Lung microvascular endothelial cell (primary cell): Measurements from ENCODE around the gene SLC2A9. TPM values are rescaled to one million over a fixed set of nuclear protein-coding genes. Genes with fewer than 3 reads are reported as not detected.

Experiments
- DNase-seq, 2 donors: peaks; one replicate each; pipeline versions ENCODE4 v3.0.0 to v3.0.0-alpha.2; 2010; ENCODE audit warnings: low read depth in 2 of 2
- total RNA-seq: library from RNA; depleted of rRNA; stranded (reverse); fragments of >200 nt; gene quantifications from 2 replicates; pipeline ENCODE4 v1.2.1, GENCODE V29; 2014

The SLC2A9 gene
- total RNA-seq, 1 donor from 2014 or later: 0.79 TPM

DNA sequence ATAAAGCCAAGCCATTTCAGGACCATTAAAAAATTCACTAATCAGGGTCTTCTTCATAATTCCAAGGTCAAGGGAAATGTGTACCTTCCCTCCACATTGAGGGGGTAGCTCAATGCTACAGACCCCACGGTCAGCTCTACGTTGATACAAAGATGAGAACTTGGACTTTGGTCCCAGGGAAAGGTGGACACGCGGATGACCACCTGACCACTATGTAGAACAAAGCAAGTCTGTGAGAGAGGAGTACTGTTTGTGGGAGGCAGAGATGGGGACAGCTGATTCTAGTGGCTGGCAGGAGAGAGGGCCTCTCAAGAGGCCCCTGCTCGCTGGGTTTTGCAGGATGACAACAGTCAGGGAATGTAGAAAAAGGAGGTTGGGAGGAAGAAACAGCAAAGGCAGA lies 58.0 kb downstream of the SLC2A9 start:
- DNase-seq: no peak

DNA sequence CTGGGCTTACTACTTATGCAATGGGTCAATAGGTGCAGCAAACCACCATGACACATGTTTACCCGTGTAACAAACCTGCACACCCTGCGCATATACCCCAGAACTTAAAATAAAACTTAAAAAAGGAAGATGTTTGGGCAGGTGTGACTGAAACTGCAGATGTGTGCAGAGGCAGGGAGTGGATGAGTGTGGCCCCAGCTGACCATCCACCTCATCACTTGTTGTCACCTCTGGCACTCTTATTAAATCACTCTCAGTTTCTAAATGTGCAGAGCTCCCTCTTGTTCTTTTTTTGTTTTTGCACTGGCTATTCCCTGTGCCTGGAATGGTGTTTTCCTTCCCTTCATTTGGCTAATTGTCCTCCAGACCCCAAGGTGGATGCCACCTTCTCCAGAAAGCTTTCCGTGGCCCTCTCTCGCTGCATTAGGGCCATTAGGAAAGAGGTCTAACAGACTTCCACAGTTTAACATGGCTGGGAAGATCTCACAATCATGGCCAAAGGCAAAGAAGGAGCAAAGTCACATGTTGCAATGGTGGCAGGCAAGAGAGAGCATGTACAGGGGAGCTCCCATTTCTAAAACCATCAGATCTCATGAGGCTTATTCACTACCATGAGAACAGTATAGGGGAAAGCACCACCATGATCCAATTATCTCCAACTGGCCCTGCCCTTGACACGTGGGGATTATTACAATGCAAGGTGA lies 58.5 kb downstream of the SLC2A9 start:
- no peak for DNase-seq

DNA sequence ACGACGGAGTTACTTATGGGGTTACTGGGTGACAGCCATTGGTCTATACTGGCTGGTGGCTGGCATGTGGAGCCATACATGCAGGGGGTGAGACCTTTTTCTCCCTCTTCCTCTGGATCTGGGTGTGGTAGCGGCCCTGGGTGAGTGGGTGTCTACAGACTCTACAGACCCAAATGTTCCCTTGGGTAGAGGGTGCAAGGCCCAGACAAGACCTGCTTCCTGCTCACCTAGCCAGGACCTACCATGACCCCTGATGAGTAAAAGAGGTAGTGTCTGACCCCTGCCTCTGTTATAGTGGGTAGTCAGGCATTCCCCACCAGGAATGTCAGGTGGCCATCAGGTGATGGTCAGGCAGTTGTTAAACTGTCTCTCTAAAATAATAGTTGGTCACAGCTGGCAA lies 66.8 kb downstream of the SLC2A9 start:
- DNase-seq: no peak

DNA sequence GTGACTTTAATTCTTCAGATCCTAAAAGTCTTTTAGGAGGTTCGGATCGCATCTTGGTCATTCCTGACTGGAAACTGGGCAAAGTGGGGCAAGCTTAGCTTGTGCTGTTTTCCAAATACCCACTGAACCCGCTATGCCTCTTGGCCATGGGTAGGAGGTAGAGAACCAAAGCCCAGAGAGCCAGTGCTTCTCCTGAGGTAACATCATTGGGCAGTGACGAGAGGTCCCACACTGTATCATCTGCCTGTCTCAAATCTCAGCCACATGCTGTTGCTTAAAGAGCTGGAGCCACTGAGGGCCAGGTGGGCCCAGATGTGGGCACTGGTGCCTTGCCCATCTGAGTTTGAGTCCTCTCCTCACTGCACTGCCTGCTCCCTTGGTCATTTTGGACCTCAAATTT lies 68.2 kb downstream of the SLC2A9 start:
- no peak for DNase-seq

DNA sequence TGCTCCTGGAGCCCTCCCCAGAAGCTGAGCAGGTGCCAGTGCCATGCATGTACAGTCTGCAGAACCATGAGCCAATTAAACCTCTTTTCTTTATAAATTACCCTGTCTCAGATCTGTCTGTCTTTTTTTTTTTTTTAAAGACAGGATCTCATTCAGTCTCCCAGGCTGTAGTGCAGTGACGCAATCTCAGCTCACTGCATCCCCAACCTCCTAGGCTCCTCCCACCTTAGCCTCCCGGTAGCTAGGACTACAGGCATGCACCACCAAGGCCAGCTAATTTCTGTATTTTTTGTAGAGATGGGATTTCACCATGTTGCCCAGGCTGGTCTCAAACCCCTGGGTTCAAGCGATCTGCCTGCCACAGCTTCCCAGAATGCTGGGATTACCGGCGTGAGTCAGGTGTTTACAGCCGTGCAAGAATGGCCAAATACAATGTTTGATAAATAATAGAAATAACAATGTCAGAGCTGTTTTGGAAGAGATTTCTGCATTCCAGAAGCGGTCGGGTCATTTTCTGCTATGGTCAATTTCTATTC lies 68.8 kb downstream of the SLC2A9 start:
- DNase-seq: no peak

DNA sequence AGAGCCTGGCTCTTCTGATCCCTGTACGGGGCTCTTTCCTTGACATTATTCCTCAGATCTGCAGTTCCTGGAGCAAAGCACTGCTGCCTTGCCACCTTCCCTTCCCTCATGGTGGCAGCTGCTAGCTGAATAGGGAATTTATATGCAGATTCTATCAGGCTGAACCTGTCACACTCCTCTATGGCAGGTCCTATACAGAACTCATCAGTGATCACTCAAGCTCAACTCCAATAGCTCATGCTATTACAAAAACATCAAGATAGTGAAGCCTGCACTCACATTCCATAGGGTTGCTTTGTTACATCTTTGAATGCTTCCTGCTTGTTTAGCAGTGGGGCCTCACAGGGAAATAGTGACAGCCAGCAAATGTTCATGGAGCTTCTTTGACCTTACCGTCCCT lies 71.7 kb downstream of the SLC2A9 start:
- DNase-seq: no peak

DNA sequence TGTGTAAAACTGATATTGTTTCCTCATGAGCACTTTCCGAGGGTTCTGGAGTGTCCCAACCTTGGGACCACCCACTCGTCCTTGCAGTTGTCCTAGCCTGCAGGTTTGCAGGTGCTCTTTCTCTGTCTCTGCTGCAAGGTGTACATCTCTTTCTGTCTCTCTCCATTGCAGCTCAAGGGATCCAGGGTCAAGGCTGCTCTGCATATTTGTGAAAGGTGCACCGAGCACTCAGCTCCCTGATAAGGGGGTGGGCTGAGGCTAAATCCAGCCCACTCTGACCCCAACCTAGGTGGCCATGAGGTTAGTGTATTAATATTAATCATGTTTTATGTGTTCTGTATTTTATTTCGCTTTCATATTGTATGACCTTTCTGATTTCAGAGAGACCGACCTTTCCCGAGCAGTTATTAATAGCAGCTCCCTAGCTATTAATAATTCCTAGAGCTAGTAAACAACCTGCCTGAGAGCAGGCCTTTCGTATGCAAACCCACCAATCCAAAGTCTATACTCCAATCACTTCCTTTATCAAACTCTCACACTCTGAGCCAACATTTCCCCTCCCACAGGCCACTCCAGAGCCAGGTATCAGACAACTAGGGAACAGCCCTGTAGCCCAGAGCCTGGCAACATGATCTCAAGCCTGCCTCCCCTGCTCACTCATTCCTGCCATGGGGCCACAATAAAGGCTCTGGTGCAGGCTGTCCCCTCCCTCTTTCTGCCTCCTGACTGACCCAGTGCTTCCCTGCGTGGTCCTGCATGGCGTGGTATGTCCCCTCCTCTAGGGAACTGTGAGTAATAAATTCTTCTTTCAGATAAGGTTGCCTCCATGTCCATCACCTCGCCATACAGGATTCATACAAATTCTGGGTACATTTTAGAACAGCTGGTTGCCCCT lies 73.9 kb downstream of the SLC2A9 start:
- no peak for DNase-seq

DNA sequence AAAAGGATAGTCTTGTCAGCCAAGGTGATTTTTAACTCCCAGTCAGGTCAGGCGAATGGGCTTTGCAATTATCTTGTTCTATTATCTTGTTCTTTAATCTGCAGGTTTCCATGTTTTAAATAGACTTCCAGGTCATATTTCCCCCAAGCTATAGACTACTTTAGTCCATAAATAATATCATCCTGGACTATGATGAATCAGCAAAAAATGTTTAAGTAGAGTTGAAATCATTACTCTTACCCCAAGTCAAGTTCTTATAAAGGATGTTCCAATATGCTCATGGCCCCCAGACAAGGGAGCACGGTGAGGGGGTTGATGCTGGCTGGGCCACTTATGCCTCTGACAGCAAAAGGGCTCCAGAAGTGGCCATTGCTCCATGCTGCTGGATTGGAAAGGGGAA lies 75.1 kb downstream of the SLC2A9 start:
- DNase-seq: no peak

DNA sequence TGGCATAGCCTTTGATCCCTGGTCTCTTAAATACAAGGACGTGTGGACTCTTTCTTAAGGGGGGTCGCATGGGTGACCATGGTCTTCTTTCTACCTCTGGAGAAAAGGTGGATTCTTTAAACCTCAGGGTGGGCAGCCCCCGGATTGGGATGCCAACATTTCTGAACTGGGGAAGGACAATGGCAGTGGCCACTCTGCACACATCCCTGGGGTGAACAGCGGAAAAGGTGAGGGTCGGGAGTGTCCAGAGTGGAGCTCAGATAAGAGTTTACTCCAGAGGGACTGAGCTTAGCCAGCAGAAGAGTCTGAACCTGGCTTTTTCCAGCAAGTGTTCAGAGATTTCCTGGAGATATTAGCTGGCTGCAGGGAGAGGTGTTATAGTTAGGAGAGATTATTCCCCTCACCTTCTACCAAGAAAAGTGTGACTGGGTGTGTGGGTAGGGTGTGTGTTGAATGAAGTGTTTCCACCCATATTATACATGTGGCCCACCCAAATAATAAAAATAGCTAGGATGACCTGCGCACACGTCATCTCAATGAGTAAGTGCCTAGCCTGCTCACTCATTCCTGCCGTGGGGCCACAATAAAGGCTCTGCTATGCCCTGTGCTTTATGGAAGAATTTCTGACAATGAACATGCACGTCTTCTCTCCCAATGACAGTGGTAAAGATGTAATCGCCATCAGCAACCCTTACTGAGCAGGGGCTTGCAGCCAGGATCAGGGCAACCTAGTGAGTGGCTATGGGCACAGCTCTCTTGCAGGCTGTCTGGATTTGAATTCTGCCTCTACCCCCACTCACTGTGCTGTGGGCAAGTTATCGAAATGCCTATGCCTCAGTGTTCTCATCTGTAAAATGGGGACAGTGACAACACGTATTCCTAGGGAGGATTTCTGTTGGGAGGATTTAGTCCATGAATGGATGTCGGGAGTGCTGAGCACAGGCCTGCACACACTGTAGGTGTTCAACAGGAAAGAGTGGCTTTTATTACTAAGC lies 76.6 kb downstream of the SLC2A9 start:
- DNase-seq: no peak

DNA sequence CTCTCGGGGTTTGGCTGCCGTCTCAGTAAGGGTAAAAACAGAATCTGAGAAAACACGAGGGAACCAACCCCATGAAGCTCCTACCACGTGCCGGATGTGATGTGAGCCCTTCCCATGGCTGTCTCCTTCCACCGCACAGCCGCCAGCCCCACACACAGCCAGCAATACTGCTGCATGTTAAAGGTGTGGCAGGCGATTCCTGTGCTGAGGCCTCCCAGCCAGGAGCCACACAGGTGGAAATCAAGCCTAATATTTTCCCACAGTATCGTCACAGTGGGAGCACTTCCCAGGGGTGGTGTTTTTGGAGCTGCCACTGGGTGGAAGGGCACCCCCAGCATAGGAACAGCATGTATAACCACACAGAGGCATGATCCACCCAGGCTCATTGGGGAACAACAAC lies 77.5 kb downstream of the SLC2A9 start:
- DNase-seq: no peak

DNA sequence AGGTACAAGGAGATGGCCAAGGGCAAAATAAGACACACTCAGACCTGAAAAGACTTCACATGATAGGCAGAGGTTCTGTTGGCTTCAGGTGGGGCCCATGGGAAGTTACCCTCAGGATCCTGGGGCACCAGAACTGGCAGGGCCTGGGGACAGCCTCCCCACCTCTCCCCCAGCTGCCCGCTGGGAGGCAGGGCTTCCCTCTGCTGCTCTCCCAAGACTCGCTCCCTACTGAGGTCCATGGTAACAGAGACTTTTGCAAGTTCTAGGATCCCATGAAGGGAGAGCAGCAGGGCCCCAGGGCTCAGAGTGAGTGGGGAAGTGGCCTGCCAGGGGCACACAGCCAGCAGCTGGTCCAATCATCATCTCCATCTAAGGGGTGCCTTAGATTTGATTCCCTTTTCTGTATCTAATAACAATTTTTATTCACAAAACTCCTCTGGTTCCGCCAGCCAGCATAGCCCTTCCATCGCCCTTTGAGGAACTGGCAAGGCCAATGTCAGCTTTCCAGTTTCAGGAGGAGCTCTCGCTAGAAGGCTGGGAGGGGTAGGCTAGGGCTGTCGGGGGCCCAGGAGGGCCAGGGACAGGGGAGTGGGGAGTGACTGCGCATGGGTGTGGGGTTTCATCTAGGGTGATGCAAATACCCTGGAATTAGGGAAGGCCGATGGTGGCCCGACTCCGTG lies 78.2 kb downstream of the SLC2A9 start:
- DNase-seq: no peak

DNA sequence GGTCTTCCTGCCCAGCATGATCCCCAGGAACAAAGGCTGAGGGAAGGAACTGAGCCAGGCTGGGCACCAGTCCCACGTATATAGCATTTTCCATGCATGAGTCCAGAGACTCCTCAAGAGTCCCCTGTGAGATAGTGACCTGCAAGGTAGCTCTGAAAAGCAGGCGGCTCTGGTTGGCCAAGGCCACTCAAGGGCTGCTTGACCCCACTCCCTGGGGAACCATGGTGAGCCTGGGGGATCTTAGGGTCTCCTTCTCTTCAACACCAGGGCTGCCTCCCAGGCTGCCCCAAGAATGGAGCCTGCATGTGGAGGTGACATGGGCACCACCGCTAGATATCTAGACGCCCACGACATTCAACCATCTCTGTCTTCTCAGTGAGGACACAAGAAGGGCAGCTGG lies 79.2 kb downstream of the SLC2A9 start:
- no peak for DNase-seq

DNA sequence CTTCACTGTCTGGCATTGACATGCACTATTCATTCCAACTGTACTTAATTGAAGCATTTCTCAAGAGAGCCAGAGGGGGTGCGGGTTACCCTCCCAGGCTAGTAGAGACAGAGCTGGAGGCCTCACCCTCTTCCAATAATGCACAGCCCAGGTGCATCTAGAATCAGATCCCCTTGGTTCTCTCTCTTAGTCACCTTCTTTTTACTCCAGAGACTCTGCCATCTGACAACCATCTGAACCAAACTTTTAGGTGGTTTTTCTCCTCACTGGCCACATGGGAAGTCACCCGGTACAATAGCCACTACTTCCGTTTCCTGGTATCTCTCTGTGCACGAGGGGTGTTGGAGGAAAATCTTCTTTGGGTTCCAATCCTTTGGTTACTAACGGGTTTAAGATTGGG lies 81.3 kb downstream of the SLC2A9 start:
- DNase-seq: no peak

DNA sequence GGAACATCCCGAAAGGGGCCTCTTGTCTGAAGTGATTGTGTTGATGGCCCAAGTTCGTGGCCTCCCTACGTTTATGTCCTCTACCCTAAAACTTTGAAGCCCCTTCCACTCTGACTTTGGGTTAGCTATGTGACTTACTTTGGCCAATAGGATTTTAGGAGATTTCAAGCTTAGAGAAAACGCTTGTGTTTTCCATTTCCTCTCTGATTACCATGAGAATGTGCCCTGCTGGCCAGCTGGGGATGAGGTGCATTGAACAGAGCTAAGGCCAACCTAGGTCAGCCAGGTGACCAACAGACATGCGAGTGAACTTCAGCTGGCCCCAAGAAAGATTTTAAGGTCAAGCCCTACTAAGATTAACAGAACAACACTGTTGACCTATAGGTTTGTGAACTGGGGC lies 82.4 kb downstream of the SLC2A9 start:
- no peak for DNase-seq

DNA sequence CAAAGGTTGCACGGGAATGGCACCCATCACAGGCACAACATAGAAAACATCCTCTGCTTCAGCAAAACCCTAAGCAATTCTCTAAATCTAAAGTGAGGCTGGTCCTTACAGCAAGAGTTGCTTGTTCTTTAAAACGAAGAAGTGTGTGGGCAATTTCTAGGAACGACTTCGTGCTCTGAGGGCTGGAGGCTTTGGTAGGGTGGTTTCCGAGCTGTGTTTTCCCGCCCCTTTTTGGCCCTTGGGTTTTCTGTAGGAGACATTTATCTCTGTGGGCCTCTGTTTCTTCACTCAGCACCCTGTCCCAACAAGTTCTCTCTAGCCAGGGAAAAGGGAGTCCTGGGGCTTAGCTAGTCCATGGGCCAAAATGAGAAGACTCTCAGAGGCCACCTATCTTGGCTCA lies 84.2 kb downstream of the SLC2A9 start:
- no peak for DNase-seq

DNA sequence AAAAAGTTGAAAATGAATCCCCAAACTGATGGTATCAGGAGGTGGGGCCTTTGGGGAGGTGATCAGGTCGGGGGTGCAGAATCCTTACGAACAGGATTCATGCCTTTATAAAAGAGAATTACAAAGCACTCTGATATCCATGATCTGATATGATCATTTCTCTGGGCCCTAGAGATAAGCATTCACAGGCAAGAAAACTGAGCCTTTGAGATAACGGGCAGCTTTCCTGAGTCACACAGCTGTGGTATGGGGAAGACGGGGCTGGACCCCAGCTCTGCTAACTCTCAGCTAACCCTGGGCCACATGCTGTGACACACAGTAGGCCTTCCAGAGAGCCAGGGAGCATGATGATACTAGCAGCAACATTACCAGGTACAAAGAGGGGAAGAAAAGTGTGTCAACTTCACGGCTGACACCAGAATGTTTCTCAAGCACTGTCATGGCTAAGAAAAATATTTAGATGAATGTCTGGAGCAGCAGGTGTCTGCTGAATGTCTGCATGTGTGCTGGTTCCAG lies 85.1 kb downstream of the SLC2A9 start:
- no peak for DNase-seq

DNA sequence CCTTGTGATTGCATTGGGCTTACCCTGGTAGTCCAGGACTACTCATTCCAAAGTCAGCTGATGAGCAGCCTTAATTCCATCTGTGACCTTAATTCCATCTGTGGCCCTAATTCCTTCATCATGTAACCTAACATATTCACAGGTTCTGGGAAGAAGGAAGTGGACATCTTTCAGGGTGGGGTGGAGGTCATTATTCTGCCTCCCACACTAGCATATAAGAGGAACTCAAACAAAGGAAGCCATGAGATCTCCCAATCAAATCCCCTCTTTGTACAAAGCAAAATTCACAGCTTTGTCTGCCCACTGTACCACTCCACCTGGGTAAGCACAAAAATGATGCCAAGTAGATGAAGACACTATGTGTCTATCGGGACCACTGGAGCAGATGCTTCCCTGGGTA lies 87.3 kb downstream of the SLC2A9 start:
- no peak for DNase-seq

DNA sequence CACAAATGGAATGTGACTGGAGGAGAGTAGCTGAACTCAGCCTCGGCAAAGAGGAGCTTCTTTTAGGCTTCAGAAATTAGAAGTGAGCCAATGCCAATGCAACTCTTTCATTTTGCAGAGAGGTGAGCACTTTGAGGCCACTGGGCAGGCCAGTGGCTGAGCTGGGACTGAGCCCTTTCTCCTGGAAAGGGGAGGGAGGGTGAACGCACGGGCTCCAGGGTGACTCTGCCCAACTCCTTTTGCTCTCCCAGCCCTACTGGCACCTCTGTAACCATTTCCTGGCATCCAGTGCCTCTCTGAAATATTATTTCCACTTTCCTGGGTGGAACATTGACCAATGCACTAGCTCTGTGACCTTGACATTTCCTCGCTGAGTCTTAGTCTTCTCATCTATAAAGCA lies 88.1 kb downstream of the SLC2A9 start:
- no peak for DNase-seq

DNA sequence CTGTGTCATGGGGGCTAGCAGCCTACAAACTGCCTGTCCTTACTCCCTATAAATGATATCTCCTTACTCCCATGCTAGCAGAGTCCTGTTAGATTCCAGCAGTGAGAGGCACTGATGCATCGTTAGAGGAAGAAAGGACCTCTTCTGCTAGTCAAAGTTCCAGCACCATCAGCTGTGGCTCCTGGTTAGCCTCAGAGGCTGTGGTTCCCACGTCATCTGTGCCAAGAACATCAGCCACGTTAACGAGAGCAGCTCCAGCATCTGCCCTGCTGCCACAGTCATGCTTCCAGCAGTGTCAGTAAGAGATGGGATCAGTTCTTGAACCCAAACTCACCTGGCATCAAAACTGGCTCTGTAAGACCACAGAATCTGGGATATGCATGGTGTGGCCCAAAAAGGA lies 88.5 kb downstream of the SLC2A9 start:
- no peak for DNase-seq

DNA sequence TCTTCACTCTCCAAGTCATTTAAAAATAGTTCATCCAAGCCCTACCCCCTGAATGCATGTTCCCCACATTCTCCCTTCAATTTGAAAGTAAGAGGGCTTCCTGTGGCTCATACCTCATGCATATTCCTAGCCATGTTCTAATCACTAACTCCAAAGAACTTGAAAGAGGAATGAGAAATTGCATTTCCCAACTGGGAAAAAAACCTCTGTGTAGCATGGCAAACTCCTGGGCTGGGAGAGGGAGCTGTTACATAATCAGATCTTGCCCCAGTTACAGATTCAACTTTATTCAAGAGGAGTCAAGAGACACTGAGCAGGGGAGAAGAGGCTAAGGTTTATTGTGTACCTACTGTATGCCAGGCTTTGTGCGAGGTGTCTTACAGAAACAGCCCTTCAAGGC lies 90.2 kb downstream of the SLC2A9 start:
- DNase-seq: no peak

DNA sequence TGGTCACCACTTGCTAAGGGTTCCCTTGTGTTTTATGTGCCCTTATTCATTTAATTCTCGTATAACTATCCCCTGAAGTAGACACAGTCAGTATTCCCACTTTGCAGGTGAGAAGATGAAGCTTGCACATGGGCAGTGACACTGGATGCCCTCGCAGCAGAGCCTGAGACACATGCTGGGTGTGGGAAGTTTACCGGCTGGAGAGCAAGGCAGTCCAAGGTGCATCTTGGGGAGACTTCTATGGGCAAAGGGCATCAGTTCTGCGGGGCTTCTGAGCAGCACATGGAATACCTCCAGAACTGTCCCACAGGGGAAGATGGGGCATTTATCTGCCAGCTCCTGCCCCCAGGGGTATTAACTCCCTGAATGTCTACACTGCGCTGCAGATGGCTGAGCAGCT lies 92.2 kb downstream of the SLC2A9 start:
- DNase-seq: no peak
